WTC11 (cell line): ENCODE results near the gene NDUFAF8. TPM values are rescaled to one million over a fixed set of nuclear protein-coding genes. Genes with fewer than 3 reads are reported as not detected.

Experiments used
- ATAC-seq: fragments of 200-7000 bp; cut with Tn5 transposase; 2 replicates; pipeline ENCODE4 v1.10.0; 2021; ENCODE audit warnings: mild to moderate bottlenecking, moderate library complexity
- CTCF ChIA-PET: fragments of 300-600 bp; sonication (Branson Sonifier 250); formaldehyde crosslinking; loops from one replicate; lab custom pipeline; 2021; ENCODE audit warnings: antibody characterized with exemption; lab: Charles Lee
- POLR2A ChIA-PET: fragments of 350-600 bp; sonication (Branson Sonifier 250); formaldehyde crosslinking; loops from one replicate; lab custom pipeline; 2021; ENCODE audit warnings: antibody characterized with exemption; lab: Charles Lee
- DNase-seq: peaks from one replicate; pipeline ENCODE4 v3.0.0; 2021; ENCODE audit warnings: low spot score
- H3K27ac Mint-ChIP-seq: 2 replicates; pipeline ENCODE4 v1.8.0; 2021; ENCODE audit warnings: mixed read lengths
- H3K27me3 Mint-ChIP-seq: 2 replicates; pipeline ENCODE4 v1.8.0; 2021; ENCODE audit warnings: low read depth, mild to moderate bottlenecking, moderate library complexity, mixed read lengths
- H3K36me3 Mint-ChIP-seq: 2 replicates; pipeline ENCODE4 v1.8.0; 2021; ENCODE audit warnings: mixed read lengths
- H3K4me1 Mint-ChIP-seq: 2 replicates; pipeline ENCODE4 v1.8.0; 2022; ENCODE audit warnings: mixed read lengths
- H3K4me3 Mint-ChIP-seq: 2 replicates; pipeline ENCODE4 v1.8.0; 2021; ENCODE audit warnings: mild to moderate bottlenecking, moderate library complexity, mixed read lengths
- H3K9me3 Mint-ChIP-seq: 2 replicates; pipeline ENCODE4 v1.8.0; 2021; ENCODE audit warnings: mixed read lengths
- ATF1 ChIP-seq: sonication (generic); formaldehyde crosslinking; IDR thresholded peaks from 2 replicates; pipeline ENCODE4 v1.8.1; 2023; ENCODE audit warnings: mild to moderate bottlenecking, moderate library complexity, missing genetic modification reagents
- CBFB ChIP-seq: sonication (generic); formaldehyde crosslinking; IDR thresholded peaks from 2 replicates; pipeline ENCODE4 v1.8.1; 2022; ENCODE audit warnings: mild to moderate bottlenecking, low read depth, missing genetic modification reagents
- ELF4 ChIP-seq: sonication (generic); formaldehyde crosslinking; IDR thresholded peaks from 2 replicates; pipeline ENCODE4 v1.8.1; 2022; ENCODE audit warnings: low read depth, mild to moderate bottlenecking, moderate library complexity, missing genetic modification reagents
- ESRRA ChIP-seq: sonication (generic); formaldehyde crosslinking; IDR thresholded peaks from 2 replicates; pipeline ENCODE4 v1.8.1; 2022; ENCODE audit warnings: mild to moderate bottlenecking, missing genetic modification reagents, borderline replicate concordance
- FOXP1 ChIP-seq: sonication (generic); formaldehyde crosslinking; IDR thresholded peaks from 2 replicates; pipeline ENCODE4 v1.8.0; 2022; ENCODE audit warnings: missing genetic modification reagents, mild to moderate bottlenecking, moderate library complexity, borderline replicate concordance
- GTF2I ChIP-seq: fragments of 250-450 bp; sonication (Bioruptor Pico); conservative IDR thresholded peaks from 2 replicates; pipeline ENCODE4 v1.4.0; 2021; ENCODE audit warnings: mild to moderate bottlenecking
- JAZF1 ChIP-seq: fragments of 250-450 bp; sonication (Bioruptor Pico); IDR thresholded peaks from 2 replicates; pipeline ENCODE4 v1.9.0; 2021; ENCODE audit warnings: moderate library complexity, mild to moderate bottlenecking, inconsistent platforms
- JUN ChIP-seq: sonication (generic); formaldehyde crosslinking; IDR thresholded peaks from 2 replicates; pipeline ENCODE4 v1.8.0; 2023; ENCODE audit warnings: mild to moderate bottlenecking, missing genetic modification reagents
- MXD4 ChIP-seq: fragments of 250-450 bp; sonication (Bioruptor Pico); IDR thresholded peaks from 2 replicates; pipeline ENCODE4 v1.8.0; 2021; ENCODE audit warnings: mild to moderate bottlenecking, moderate library complexity, borderline replicate concordance
- MYBL2 ChIP-seq: sonication (generic); formaldehyde crosslinking; IDR thresholded peaks from 2 replicates; pipeline ENCODE4 v1.8.1; 2023; ENCODE audit warnings: mild to moderate bottlenecking, moderate library complexity, missing genetic modification reagents
- NFE2L1 ChIP-seq: sonication (generic); formaldehyde crosslinking; IDR thresholded peaks from 2 replicates; pipeline ENCODE4 v1.8.1; 2023; ENCODE audit warnings: missing genetic modification reagents
- NR1H2 ChIP-seq: sonication (generic); formaldehyde crosslinking; IDR thresholded peaks from 2 replicates; pipeline ENCODE4 v1.9.0; 2021; ENCODE audit warnings: mild to moderate bottlenecking, moderate library complexity, missing genetic modification reagents
- OVOL2 ChIP-seq: fragments of 250-450 bp; sonication (Bioruptor Pico); IDR thresholded peaks from 2 replicates; pipeline ENCODE4 v1.9.0; 2021; ENCODE audit warnings: mild to moderate bottlenecking, borderline replicate concordance
- SMAD4 ChIP-seq: sonication (generic); formaldehyde crosslinking; IDR thresholded peaks from 2 replicates; pipeline ENCODE4 v1.8.0; 2022; ENCODE audit warnings: mild to moderate bottlenecking, missing genetic modification reagents
- SP1 ChIP-seq: sonication (generic); formaldehyde crosslinking; conservative IDR thresholded peaks from 2 replicates; pipeline ENCODE4 v1.8.1; 2022; ENCODE audit warnings: missing genetic modification reagents
- TCF7 ChIP-seq: sonication (generic); formaldehyde crosslinking; IDR thresholded peaks from 2 replicates; pipeline ENCODE4 v1.8.0; 2022; ENCODE audit warnings: mild to moderate bottlenecking, low read depth, missing genetic modification reagents, moderate library complexity
- ZBTB21 ChIP-seq: sonication (generic); formaldehyde crosslinking; IDR thresholded peaks from 2 replicates; pipeline ENCODE4 v1.8.1; 2023; ENCODE audit warnings: mild to moderate bottlenecking, missing genetic modification reagents, borderline replicate concordance
- ZNF138 ChIP-seq: sonication (generic); formaldehyde crosslinking; conservative IDR thresholded peaks from 2 replicates; pipeline ENCODE4 v1.8.1; 2022; ENCODE audit warnings: mild to moderate bottlenecking, moderate library complexity, missing genetic modification reagents
- ZNF317 ChIP-seq: sonication (generic); formaldehyde crosslinking; IDR thresholded peaks from 2 replicates; pipeline ENCODE4 v1.8.1; 2023; ENCODE audit warnings: low read depth, mild to moderate bottlenecking, moderate library complexity, missing genetic modification reagents, borderline replicate concordance
- total RNA-seq: library from RNA; stranded (reverse); gene quantifications from 3 replicates; pipeline ENCODE4 v1.2.3, GENCODE V29; 2021
- TF ChIP-seq, protein P1 (sequence below): sonication (generic); formaldehyde crosslinking; IDR thresholded peaks from 2 replicates; pipeline ENCODE4 v1.8.0; 2022; ENCODE audit warnings: mild to moderate bottlenecking, missing genetic modification reagents
- TF ChIP-seq, protein P2 (sequence below): sonication (generic); formaldehyde crosslinking; IDR thresholded peaks from 2 replicates; pipeline ENCODE4 v1.8.1; 2022; ENCODE audit warnings: low read depth, missing genetic modification reagents, borderline replicate concordance
- TF ChIP-seq, protein P3 (sequence below): sonication (generic); formaldehyde crosslinking; IDR thresholded peaks from 2 replicates; pipeline ENCODE4 v1.8.0; 2022; ENCODE audit warnings: mild to moderate bottlenecking, missing genetic modification reagents
- TF ChIP-seq, protein P4 (sequence below): fragments of 250-450 bp; sonication (Bioruptor Pico); IDR thresholded peaks from 2 replicates; pipeline ENCODE4 v1.9.0; 2021; ENCODE audit warnings: moderate library complexity, mild to moderate bottlenecking, inconsistent platforms, borderline replicate concordance
- TF ChIP-seq, protein P5 (sequence below): fragments of 250-450 bp; sonication (Bioruptor Pico); IDR thresholded peaks from 2 replicates; pipeline ENCODE4 v1.8.0; 2021; ENCODE audit warnings: mild to moderate bottlenecking

NDUFAF8 gene
- total RNA-seq, 1 experiment from 2014 or later = 73.0 TPM

DNA sequence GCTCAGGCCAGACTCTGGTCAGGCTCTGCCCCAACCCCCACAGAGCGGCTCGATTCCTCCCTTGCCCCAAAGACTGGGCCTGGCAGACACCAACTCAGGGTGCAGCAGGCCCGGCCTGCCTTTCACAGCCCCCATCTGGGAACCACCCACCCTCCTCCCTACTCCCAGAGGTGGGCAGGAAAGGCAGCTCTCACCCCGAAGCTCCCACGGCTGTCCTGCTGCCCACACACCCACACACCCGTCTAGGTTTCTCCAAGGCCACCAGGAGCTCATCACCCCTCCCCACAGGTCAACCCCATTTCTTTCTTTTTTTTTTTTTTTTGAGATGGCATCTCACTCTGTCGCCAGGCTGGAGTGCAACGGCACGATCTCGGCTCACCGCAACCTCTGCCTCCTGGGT lies 20.1 kb upstream of the NDUFAF8 start:
- Mint-ChIP-seq H3K36me3 (0 out of 2 replicates have a peak, but pooled peaks cover 3% of the 10 kb centered on the region), H3K27ac (no peak overlapping the region), H3K4me1 (peaks cover 15% of the 10 kb centered on the region), H3K27me3 (peaks cover 3% of the 10 kb centered on the region), H3K9me3 (no peaks in the 10 kb centered on the region), H3K4me3 (no peak overlapping the region)
- CTCF ChIA-PET = interaction anchor here (0.6 to 1.1 kb wide), 2 partner anchors 9 to 73 kb away, joined by 3 read pairs; no protein-coding TSS in a partner anchor
- POLR2A ChIA-PET = interaction anchor here (0.8 kb wide), 1 partner anchor 20 kb away, joined by 3 read pairs; the partner anchor contains the start of genes NDUFAF8 and TEPSIN
- no peak for DNase-seq
- TF ChIP-seq ZNF138 (CRISPR knock-in tag) = no peak
- no peak for TF ChIP-seq GTF2I (CRISPR knock-in tag)
- TF ChIP-seq, protein P1, sequence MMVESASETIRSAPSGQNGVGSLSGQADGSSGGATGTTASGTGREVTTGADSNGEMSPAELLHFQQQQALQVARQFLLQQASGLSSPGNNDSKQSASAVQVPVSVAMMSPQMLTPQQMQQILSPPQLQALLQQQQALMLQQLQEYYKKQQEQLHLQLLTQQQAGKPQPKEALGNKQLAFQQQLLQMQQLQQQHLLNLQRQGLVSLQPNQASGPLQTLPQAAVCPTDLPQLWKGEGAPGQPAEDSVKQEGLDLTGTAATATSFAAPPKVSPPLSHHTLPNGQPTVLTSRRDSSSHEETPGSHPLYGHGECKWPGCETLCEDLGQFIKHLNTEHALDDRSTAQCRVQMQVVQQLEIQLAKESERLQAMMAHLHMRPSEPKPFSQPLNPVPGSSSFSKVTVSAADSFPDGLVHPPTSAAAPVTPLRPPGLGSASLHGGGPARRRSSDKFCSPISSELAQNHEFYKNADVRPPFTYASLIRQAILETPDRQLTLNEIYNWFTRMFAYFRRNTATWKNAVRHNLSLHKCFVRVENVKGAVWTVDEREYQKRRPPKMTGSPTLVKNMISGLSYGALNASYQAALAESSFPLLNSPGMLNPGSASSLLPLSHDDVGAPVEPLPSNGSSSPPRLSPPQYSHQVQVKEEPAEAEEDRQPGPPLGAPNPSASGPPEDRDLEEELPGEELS (CRISPR knock-in tag) = no peak
- no peak for TF ChIP-seq MXD4 (CRISPR knock-in tag)
- no peak for TF ChIP-seq SP1 (CRISPR knock-in tag)
- TF ChIP-seq ELF4 (CRISPR knock-in tag) = no peak
- TF ChIP-seq ZBTB21 (CRISPR knock-in tag) = no peak
- TF ChIP-seq FOXP1 = no peak
- no peak for TF ChIP-seq CBFB (CRISPR knock-in tag)
- no peak for TF ChIP-seq JUN (CRISPR knock-in tag)
- no peak for TF ChIP-seq NR1H2 (CRISPR knock-in tag)
- TF ChIP-seq SMAD4 (CRISPR knock-in tag) = no peak
- TF ChIP-seq OVOL2 (CRISPR knock-in tag) = no peak
- TF ChIP-seq NFE2L1 (CRISPR knock-in tag) = no peak
- TF ChIP-seq ESRRA (CRISPR knock-in tag) = no peak
- no peak for ATAC-seq

DNA sequence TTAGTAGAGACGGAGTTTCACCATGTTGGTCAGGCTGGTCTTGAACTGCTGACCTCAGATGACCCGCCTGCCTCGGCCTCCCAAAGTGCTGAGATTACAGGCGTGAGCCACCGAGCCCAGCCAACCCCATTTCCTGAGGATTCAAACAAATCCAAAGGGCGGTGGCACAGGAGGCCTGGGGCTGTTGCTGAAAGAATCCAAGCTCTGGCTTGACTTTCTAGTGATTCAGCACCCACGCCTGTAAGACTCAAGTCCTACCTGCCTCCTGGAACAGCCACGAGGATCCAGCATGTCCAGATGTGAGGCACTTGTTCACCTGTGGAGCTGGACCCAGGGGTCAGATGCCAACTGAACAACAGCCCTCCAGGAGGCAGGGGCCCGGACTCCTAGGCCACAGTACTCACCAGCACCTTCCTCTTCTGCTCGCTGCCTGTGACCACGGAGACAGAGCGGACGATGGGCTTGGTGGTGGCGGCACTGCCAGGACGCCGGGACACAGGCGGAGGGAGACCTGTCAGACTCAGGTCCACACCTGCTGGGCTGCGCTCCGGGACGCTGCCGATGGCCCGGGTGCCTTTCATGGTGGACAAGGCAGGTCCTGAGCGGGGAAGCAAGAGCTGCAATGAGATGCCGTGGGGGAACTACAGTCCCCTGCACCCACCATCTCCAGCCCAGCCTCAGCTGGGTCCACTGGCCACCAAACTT lies 19.5 kb upstream of the NDUFAF8 start:
- Mint-ChIP-seq H3K27ac (no peak overlapping the region), H3K9me3 (no peaks in the 10 kb centered on the region), H3K4me1 (peaks cover 17% of the 10 kb centered on the region), H3K36me3 (0 out of 2 replicates have a peak, but pooled peaks cover 3% of the 10 kb centered on the region), H3K27me3 (peaks cover 6% of the 10 kb centered on the region), H3K4me3 (no peak overlapping the region)
- POLR2A ChIA-PET = interaction anchor here (0.8 kb wide), 1 partner anchor 19 kb away, joined by 3 read pairs; the partner anchor contains the start of genes NDUFAF8 and TEPSIN
- DNase-seq = no peak
- CTCF ChIA-PET = interaction anchor here (1.1 kb wide), 1 partner anchor 9 kb away, joined by 3 read pairs; no protein-coding TSS in a partner anchor
- ATAC-seq = no peak
- TF ChIP-seq, protein P2, sequence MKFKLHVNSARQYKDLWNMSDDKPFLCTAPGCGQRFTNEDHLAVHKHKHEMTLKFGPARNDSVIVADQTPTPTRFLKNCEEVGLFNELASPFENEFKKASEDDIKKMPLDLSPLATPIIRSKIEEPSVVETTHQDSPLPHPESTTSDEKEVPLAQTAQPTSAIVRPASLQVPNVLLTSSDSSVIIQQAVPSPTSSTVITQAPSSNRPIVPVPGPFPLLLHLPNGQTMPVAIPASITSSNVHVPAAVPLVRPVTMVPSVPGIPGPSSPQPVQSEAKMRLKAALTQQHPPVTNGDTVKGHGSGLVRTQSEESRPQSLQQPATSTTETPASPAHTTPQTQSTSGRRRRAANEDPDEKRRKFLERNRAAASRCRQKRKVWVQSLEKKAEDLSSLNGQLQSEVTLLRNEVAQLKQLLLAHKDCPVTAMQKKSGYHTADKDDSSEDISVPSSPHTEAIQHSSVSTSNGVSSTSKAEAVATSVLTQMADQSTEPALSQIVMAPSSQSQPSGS (CRISPR knock-in tag) = no peak
- TF ChIP-seq JAZF1 (no peak), ZNF317 (CRISPR knock-in tag) (no peak), TCF7 (CRISPR knock-in tag) (no peak), MYBL2 (no peak), ATF1 (CRISPR knock-in tag) (no peak)
- TF ChIP-seq, protein P3, sequence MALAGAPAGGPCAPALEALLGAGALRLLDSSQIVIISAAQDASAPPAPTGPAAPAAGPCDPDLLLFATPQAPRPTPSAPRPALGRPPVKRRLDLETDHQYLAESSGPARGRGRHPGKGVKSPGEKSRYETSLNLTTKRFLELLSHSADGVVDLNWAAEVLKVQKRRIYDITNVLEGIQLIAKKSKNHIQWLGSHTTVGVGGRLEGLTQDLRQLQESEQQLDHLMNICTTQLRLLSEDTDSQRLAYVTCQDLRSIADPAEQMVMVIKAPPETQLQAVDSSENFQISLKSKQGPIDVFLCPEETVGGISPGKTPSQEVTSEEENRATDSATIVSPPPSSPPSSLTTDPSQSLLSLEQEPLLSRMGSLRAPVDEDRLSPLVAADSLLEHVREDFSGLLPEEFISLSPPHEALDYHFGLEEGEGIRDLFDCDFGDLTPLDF (CRISPR knock-in tag) = no peak
- TF ChIP-seq, protein P4, sequence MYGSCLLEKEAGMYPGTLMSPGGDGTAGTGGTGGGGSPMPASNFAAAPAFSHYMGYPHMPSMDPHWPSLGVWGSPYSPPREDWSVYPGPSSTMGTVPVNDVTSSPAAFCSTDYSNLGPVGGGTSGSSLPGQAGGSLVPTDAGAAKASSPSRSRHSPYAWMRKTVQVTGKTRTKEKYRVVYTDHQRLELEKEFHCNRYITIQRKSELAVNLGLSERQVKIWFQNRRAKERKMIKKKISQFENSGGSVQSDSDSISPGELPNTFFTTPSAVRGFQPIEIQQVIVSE (CRISPR knock-in tag) = no peak
- TF ChIP-seq, protein P5, sequence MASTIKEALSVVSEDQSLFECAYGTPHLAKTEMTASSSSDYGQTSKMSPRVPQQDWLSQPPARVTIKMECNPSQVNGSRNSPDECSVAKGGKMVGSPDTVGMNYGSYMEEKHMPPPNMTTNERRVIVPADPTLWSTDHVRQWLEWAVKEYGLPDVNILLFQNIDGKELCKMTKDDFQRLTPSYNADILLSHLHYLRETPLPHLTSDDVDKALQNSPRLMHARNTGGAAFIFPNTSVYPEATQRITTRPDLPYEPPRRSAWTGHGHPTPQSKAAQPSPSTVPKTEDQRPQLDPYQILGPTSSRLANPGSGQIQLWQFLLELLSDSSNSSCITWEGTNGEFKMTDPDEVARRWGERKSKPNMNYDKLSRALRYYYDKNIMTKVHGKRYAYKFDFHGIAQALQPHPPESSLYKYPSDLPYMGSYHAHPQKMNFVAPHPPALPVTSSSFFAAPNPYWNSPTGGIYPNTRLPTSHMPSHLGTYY (CRISPR knock-in tag) = no peak
